SK-N-SH (cell line): ENCODE data around the gene SNX6.

Experiments
- GABPA ChIP-seq: IDR thresholded peaks from 2 replicates; pipeline ENCODE4 v1.4.0; 2012; ENCODE audit warnings: low read depth, mild to moderate bottlenecking
- MXI1 ChIP-seq: IDR thresholded peaks from 2 replicates; pipeline ENCODE4 v1.6.1; 2012; ENCODE audit warnings: mild to moderate bottlenecking, low read depth, low read length, improper control_type of control experiment
- RCOR1 ChIP-seq: fragments of 150-350 bp; IDR thresholded peaks from 2 replicates; pipeline ENCODE4 v1.6.1; 2017; ENCODE audit warnings: antibody characterized with exemption, low read length
- SMC3 ChIP-seq: IDR thresholded peaks from 2 replicates; pipeline ENCODE4 v1.6.1; 2012; ENCODE audit warnings: low read depth, low read length, improper control_type of control experiment
- TEAD4 ChIP-seq: IDR thresholded peaks from 2 replicates; pipeline ENCODE4 v1.4.0; 2012; ENCODE audit warnings: mild to moderate bottlenecking, borderline replicate concordance; ENCODE audit not compliant: insufficient read depth
- TF ChIP-seq, protein P1 (sequence below): fragments of 200-600 bp; sonication (generic); IDR thresholded peaks from 2 replicates; pipeline ENCODE4 v1.6.1; 2017; ENCODE audit warnings: antibody characterized with exemption, mild to moderate bottlenecking, moderate library complexity
- TF ChIP-seq, protein P2 (sequence below): IDR thresholded peaks from 2 replicates; pipeline ENCODE4 v1.4.0; 2012; ENCODE audit warnings: low read depth, borderline replicate concordance

DNA sequence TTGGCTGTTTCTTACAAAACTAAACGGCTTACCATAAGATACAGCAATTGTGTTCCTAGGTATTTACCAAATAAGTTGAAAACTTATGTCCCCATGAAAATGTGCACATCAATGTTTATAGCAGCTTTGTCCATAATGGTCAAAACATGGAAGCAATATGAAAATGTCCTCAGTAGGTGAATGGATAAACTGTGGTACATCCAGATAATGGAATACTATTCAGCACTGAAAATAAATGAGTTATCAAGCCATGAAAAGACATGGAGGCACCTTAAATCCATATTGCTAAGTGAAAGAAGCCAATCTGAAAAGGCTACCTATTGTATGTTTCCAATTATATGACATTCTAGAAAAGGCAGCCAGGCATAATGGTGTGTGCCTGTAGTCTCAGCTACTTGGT, 43.8 kb upstream of the SNX6 start:
- TF ChIP-seq, protein P1, sequence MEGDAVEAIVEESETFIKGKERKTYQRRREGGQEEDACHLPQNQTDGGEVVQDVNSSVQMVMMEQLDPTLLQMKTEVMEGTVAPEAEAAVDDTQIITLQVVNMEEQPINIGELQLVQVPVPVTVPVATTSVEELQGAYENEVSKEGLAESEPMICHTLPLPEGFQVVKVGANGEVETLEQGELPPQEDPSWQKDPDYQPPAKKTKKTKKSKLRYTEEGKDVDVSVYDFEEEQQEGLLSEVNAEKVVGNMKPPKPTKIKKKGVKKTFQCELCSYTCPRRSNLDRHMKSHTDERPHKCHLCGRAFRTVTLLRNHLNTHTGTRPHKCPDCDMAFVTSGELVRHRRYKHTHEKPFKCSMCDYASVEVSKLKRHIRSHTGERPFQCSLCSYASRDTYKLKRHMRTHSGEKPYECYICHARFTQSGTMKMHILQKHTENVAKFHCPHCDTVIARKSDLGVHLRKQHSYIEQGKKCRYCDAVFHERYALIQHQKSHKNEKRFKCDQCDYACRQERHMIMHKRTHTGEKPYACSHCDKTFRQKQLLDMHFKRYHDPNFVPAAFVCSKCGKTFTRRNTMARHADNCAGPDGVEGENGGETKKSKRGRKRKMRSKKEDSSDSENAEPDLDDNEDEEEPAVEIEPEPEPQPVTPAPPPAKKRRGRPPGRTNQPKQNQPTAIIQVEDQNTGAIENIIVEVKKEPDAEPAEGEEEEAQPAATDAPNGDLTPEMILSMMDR: no peak
- TF ChIP-seq TEAD4 (no peak), SMC3 (no peak), MXI1 (no peak), GABPA (no peak), RCOR1 (no peak)
- TF ChIP-seq, protein P2, sequence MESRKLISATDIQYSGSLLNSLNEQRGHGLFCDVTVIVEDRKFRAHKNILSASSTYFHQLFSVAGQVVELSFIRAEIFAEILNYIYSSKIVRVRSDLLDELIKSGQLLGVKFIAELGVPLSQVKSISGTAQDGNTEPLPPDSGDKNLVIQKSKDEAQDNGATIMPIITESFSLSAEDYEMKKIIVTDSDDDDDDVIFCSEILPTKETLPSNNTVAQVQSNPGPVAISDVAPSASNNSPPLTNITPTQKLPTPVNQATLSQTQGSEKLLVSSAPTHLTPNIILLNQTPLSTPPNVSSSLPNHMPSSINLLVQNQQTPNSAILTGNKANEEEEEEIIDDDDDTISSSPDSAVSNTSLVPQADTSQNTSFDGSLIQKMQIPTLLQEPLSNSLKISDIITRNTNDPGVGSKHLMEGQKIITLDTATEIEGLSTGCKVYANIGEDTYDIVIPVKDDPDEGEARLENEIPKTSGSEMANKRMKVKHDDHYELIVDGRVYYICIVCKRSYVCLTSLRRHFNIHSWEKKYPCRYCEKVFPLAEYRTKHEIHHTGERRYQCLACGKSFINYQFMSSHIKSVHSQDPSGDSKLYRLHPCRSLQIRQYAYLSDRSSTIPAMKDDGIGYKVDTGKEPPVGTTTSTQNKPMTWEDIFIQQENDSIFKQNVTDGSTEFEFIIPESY: no peak
